ENCODE results near the gene SLC39A5.

Gene SLC39A5

DNA sequence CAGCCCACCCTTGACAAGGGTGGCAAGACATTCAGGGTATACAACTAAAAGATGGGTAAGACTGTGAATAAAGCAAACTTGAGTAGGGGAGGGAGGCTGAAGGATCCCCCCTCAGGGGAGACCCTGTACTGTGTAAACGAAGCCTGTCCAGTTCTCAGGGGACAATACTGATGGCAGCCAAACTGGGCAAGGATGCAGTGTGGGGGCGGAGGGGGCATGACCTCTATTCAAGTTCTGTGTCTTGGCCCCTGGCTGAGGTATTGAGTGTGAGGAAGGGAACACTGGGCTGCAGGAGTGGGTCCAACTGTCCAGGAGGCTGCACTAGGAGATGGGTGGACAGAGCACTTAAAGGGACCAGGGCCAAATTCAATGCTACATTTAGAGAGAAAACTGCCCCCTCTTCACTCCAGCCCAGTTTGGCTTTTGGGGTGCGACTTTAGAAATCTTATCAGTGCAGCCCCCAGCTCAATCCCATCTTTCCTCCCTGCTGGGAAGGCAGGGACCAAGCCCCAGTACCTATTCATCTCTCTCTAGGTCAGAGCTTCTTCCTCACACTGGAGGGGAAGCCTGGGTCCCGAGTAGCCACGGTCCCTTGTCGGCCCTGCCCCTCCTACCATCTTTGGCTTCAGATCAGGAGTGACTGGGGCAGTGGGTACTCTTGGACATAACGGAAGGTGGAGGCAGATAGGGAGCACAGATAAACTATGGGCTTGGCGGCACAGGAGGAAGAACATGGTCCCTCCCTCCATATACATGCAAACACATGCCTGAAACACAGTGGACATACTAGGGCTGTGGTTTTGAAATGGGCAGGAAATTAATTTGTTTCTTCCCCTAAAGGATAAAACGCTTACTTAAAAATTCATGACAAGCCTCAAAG lies 11.8 kb downstream of the SLC39A5 start:
- Histone ChIP-seq H3K9me3 (no peaks in the 10 kb centered on the region), H3K4me3 (no peak overlapping the region), H3K36me3 (replicated peaks) (peaks cover 69% of the 10 kb centered on the region), H3K4me1 (no peaks in the 10 kb centered on the region), H3K27me3 (ENCODE audit: low read depth) (no peaks in the 10 kb centered on the region)
- in situ Hi-C loops (cut with MboI; ENCODE audit: low sequenced_read_pairs): no loop called here
- DNase-seq (ENCODE audit: low spot score in 2 of 2): no peak

DNA sequence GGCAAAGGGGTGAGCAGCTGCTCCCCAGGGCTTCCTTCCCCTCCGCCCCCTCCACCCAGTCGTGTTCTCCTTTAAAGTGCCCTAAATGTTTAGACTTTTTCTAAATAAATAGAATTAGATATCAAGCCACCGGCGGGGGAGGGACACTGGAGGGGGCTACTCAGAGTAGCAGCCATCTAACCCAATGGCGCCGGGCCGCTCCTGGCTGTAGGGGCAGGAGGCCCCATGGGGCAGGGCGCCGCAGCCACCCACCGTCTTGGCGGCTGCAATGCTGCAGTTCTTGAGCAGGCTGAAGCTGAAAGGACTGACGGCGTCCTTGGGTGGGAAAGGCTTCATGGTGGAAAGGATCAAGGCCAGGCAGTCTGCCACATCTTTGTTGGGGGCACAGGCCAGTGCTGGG lies 13.1 kb downstream of the SLC39A5 start:
- Histone ChIP-seq H3K9me3 (no peaks in the 10 kb centered on the region), H3K27me3 (ENCODE audit: low read depth) (no peaks in the 10 kb centered on the region), H3K4me1 (no peaks in the 10 kb centered on the region), H3K4me3 (no peak overlapping the region), H3K36me3 (replicated peaks) (peaks cover 79% of the 10 kb centered on the region)
- in situ Hi-C loops (cut with MboI; ENCODE audit: low sequenced_read_pairs): no loop called here
- no peak for DNase-seq (ENCODE audit: low spot score in 2 of 2)

DNA sequence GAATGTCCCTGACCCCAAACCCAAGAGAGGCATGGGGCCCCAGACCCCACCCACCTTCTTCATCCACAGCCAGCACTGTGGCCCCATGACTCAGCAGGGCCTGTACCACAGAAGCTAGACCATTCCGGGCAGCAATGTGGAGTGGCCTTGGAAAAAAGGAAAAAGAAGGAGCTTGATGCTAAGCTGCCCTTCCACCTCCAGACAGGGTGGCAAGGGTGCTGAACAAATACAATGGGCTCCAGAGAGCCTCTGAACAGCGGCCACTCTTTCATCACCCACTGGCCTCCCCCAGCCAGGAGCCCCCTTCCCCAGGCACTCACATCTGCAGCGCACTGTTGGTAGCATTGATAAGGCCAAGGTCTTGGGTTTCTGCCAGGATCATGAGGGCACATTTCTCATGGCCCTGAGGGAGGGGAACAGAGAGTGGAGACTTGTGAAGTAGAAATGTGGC lies 13.9 kb downstream of the SLC39A5 start:
- H3K36me3 ChIP-seq (replicated peaks): peaks cover 86% of the 10 kb centered on the region
- in situ Hi-C loops (cut with MboI; ENCODE audit: low sequenced_read_pairs): no loop called here
- H3K4me3 ChIP-seq: no peak overlapping the region

DNA sequence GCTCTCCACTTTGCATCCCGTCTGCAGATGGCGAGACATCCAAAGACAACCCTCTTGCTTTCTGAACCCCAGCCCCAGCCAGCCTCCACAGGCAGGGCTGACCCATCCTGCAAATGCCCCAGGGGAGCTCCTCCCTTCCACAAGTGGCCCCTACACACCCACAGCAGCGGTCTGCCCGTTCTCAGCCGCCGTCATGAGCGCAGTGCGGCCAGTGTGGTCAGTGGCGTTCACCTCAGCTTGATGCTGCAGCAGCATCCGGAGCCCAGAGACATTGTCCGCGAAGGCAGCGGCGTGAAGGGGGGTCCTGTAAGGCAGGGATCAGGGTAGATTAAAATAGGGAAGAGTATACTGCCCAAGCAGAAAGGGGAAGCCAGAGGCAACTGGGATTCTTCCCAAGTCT lies 14.6 kb downstream of the SLC39A5 start:
- H3K4me1 ChIP-seq: no peaks in the 10 kb centered on the region
- peaks cover 86% of the 10 kb centered on the region for H3K36me3 ChIP-seq (replicated peaks)
- H3K27me3 ChIP-seq (ENCODE audit: low read depth): no peaks in the 10 kb centered on the region
- H3K9me3 ChIP-seq: no peaks in the 10 kb centered on the region
- in situ Hi-C loops (cut with MboI; ENCODE audit: low sequenced_read_pairs): no loop called here
- no peak overlapping the region for H3K4me3 ChIP-seq
- DNase-seq (ENCODE audit: low spot score in 2 of 2): no peak

More for the DNA sequence above, 13.9 kb downstream of the SLC39A5 start:
- Histone ChIP-seq H3K9me3 (no peaks in the 10 kb centered on the region), H3K4me1 (no peaks in the 10 kb centered on the region), H3K27me3 (ENCODE audit: low read depth) (no peaks in the 10 kb centered on the region)
- no peak for DNase-seq (ENCODE audit: low spot score in 2 of 2)

DNA sequence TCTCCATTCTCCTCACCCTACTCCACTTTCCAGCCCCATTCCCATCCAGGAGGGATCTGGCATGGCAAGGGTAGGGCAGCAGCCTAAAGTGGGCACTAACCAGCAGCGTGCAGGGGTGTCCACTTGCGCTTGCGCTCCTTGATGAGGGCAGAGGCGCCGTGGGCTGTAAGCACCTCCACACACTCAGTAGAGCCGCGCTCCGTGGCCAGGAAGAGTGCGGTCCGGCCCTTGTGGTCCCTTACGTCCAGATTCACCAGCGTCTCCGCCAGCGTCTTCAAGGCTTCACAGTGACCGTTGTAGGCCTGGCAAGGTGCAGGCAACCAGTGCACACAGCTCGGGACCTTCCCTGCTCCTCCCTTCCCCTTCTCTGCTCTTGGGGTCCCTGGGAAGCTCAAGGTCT lies 18.1 kb downstream of the SLC39A5 start:
- Histone ChIP-seq H3K36me3 (replicated peaks) (peaks cover 82% of the 10 kb centered on the region), H3K27me3 (ENCODE audit: low read depth) (no peaks in the 10 kb centered on the region), H3K4me3 (no peak overlapping the region), H3K4me1 (no peaks in the 10 kb centered on the region), H3K9me3 (no peaks in the 10 kb centered on the region)
- in situ Hi-C loops (cut with MboI; ENCODE audit: low sequenced_read_pairs): no loop called here
- no peak for DNase-seq (ENCODE audit: low spot score in 2 of 2)

DNA sequence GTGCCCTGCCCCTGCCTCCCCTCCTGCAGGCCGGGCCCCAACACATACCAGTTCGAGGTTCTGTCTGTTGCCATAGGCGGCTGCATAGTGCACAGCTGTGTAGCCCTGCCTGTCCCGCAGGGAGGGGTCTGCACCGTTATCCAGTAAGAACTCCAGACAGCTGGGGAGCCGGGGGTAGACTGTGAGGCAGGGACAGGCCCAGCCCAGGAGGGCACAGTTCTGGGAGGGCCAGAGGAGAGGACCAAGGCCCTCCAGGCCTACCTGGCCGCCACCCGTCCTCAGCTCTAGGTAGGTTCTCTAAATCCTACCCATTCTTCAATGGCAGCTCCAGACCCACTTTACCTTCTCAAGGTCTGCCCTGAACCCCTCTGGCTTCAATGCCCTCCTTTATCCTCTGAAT lies 18.9 kb downstream of the SLC39A5 start:
- H3K4me3 ChIP-seq: no peak overlapping the region
- in situ Hi-C loops (cut with MboI; ENCODE audit: low sequenced_read_pairs): no loop called here
- H3K27me3 ChIP-seq (ENCODE audit: low read depth): no peaks in the 10 kb centered on the region
- DNase-seq (ENCODE audit: low spot score in 2 of 2): no peak
- no peaks in the 10 kb centered on the region for H3K4me1 ChIP-seq
- H3K9me3 ChIP-seq: no peaks in the 10 kb centered on the region
- H3K36me3 ChIP-seq (replicated peaks): peaks cover 82% of the 10 kb centered on the region

DNA sequence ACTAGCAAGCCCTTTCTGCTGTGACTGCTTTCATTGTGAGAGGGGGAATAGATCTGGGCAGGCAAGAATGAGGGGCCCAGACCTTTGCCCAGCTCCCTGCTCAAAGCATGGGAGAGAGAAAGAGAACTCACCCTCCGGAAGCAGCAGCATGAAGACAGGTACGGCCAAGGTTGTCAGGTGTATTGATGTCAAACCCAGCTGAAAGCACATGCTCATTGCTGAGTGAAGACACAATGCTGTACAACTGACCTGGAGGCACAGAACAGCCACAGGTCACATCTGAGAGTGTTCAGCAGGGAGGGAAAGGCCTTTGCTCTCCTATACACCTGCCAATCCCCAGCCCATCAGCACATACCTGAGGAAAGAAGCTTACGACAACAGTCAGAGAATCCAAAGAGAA lies 22.8 kb downstream of the SLC39A5 start:
- no peaks in the 10 kb centered on the region for H3K27me3 ChIP-seq (ENCODE audit: low read depth)
- H3K4me3 ChIP-seq: no peak overlapping the region
- in situ Hi-C loops (cut with MboI; ENCODE audit: low sequenced_read_pairs): no loop called here
- H3K36me3 ChIP-seq (replicated peaks): peaks cover 83% of the 10 kb centered on the region
- peaks cover 7% of the 10 kb centered on the region for H3K4me1 ChIP-seq
- no peak for DNase-seq (ENCODE audit: low spot score in 2 of 2)
- H3K9me3 ChIP-seq: no peaks in the 10 kb centered on the region

DNA sequence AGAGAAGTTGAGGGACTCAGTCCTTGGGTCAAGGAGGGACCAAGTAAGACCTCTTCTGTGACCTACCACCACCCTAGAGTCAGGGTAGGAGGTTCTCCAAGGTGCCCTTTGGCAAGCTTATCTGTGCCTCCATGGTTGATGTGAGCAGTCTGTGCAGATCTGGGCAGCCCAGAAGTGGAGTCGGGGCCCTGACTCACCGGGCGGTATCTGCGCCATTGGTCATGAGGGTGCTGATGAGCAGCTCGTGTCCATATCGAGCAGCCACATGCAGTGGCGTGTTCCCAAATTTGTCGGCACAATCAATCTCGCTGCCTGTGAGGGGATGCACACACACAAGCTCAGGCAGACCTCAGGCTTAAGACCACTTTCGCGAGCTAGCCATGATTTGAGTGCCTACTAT lies 23.2 kb downstream of the SLC39A5 start:
- no peak for DNase-seq (ENCODE audit: low spot score in 2 of 2)
- no peaks in the 10 kb centered on the region for H3K27me3 ChIP-seq (ENCODE audit: low read depth)
- peaks cover 78% of the 10 kb centered on the region for H3K36me3 ChIP-seq (replicated peaks)
- in situ Hi-C loops (cut with MboI; ENCODE audit: low sequenced_read_pairs): no loop called here
- no peaks in the 10 kb centered on the region for H3K9me3 ChIP-seq
- peaks cover 7% of the 10 kb centered on the region for H3K4me1 ChIP-seq
- no peak overlapping the region for H3K4me3 ChIP-seq

DNA sequence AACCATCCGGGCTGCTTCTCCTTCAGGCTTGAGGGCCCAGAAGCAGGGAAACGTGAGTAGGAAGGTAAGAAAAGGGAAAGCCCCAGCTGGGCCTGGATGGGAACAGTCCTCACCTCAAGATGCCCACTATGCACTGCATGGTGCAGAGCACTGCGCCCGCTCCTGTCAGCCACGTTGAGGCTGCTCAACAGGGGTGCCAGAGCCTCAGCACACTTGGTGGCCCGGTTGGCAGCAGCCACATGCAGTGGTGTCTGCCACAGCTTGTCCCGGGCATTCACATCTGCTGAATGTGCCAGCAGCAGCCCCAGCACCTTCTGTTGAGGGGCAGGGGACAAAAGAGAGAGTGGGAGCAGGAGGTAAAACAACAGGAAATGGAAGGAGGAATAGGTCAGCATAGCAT lies 25.8 kb downstream of the SLC39A5 start:
- H3K27me3 ChIP-seq (ENCODE audit: low read depth): no peaks in the 10 kb centered on the region
- DNase-seq (ENCODE audit: low spot score in 2 of 2): no peak
- H3K36me3 ChIP-seq (replicated peaks): peaks cover 62% of the 10 kb centered on the region
- in situ Hi-C loops (cut with MboI; ENCODE audit: low sequenced_read_pairs): no loop called here
- peaks cover 13% of the 10 kb centered on the region for H3K4me1 ChIP-seq
- no peak overlapping the region for H3K4me3 ChIP-seq
- no peaks in the 10 kb centered on the region for H3K9me3 ChIP-seq

DNA sequence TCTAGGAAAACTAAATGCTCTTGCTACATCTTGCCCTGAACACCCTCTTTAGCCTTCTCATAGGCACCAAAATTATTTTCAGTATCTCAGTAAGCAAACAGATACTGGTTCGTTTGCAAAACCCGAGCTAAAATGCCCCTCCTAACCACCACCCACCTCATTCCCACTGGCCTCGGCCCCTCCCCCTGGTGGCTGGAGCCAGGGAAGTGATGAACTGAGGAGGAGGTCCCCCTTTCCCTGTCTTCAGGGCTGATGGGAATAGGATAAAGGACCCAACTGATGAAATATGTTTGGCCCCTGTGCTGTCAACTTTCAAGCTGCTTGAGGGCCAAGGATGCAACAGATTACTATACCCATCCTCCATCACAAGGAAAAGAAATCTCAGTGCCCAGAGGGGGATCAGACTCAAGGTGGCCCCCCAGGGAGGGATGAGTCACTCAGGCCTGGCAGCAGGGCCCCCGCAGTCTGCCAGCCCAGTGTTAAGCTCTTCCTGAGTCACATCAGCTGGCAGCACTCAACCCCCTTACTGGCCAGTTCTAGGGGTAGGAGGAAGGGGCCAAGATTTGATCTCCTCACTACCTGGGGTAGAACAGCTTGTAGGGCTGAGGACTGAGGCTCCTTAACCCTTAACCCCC lies 26.6 kb downstream of the SLC39A5 start:
- H3K4me3 ChIP-seq: peak overlapping the region; percentile 75
- H3K9me3 ChIP-seq: no peaks in the 10 kb centered on the region
- H3K27me3 ChIP-seq (ENCODE audit: low read depth): no peaks in the 10 kb centered on the region
- peaks cover 13% of the 10 kb centered on the region for H3K4me1 ChIP-seq
- in situ Hi-C loops (cut with MboI; ENCODE audit: low sequenced_read_pairs): no loop called here
- peaks cover 54% of the 10 kb centered on the region for H3K36me3 ChIP-seq (replicated peaks)
- DNase-seq (ENCODE audit: low spot score in 2 of 2): no peak

DNA sequence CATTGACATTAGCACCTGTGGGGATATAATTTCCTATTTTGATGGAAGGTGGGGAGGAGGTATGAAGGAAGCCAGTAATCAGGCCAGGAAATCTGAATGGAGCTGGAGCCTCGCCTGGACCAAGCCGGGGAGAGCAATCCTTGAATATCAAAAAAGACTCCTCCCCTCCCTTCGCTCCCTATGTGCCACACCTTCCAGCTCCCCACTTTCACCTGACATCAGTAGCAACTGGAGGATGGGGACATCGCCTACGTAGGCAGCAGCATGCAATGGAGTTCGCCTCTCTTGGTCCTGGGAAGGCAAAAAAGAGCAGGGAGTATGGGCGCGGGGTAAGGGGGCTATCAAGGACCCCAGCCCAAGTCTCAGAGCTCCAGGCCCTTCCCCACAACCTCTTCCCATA lies 27.2 kb downstream of the SLC39A5 start:
- no peaks in the 10 kb centered on the region for H3K9me3 ChIP-seq
- peak overlapping the region; percentile 75 for H3K4me3 ChIP-seq
- no peaks in the 10 kb centered on the region for H3K27me3 ChIP-seq (ENCODE audit: low read depth)
- in situ Hi-C loops (cut with MboI; ENCODE audit: low sequenced_read_pairs): no loop called here
- peaks cover 50% of the 10 kb centered on the region for H3K36me3 ChIP-seq (replicated peaks)
- DNase-seq (ENCODE audit: low spot score in 2 of 2): no peak
- peaks cover 13% of the 10 kb centered on the region for H3K4me1 ChIP-seq

DNA sequence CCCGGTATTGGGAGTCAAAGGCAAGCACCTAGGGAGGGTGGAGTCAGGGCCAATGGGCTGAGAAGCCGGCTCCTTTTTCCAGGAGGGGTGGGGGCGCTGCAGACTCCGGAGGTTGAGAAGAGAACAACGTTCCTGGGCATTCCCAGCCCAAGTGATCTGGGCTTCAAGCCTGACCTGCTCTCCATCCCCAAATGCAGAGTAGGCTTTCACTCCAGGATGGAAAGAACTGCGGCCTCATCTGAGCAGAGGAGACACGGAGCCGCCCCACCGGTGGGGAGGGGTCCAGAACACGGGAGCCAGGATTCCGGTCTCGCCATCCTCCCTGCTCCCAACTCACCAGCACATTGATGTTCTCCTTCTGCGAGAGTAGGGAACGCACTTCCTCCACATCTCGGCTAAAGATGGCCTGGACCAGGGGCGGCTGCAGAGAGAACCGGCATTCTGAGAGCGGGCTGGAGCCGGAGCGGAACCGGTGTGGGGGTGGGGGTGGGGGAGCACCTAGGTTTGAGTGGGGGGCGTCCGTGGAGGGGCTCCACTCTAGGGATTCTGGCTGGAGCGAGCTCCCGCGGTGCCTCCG lies 27.7 kb downstream of the SLC39A5 start:
- Histone ChIP-seq H3K36me3 (replicated peaks) (peaks cover 45% of the 10 kb centered on the region), H3K4me1 (peaks cover 13% of the 10 kb centered on the region), H3K4me3 (peak overlapping the region; percentile 75), H3K9me3 (no peaks in the 10 kb centered on the region), H3K27me3 (ENCODE audit: low read depth) (no peaks in the 10 kb centered on the region)
- in situ Hi-C loops (cut with MboI; ENCODE audit: low sequenced_read_pairs): no loop called here
- peak; percentile 63 to 84 for DNase-seq (ENCODE audit: low spot score in 2 of 2)

DNA sequence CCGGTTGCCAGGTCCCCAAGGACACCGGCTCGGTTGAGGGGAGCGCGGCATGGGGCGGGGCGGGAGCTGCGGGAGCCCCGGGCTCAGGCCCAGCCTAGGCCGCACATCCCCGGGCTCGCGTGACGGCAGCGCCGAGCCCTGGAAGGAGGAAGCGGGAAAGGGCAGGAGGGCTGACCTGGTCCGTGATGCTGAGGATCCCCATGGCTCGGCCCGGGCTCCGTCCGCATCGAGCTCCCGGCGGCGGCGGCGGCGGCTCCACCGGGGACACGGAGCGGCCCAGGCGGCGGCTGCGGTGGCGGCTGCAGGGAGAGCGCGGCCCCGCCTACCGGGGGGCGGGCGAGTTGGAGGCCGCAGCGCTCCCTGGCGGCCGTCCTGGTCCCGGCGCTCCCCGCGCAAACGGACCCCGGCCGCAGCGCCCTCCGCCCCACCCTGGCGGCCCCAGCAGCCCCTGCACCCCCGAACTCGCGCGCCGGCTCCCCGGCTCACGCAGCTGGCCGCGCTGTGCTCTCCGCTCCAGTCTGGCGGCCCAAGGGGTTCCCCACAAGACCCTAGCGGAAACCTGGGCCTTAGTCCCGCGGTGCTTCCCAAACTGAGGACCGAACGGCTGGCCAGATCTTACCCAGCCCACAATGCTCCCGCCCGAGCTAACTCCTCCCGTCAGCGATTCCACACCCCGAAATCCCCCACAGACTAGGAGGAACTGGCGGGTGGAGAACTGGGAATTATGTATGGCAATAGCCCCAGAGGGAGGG lies 28.4 kb downstream of the SLC39A5 start, which contains the start of gene ANKRD52:
Gene ANKRD52, minus strand, starts transcription at position 317 of the 752 bp plus-strand sequence. Its CDS starts 115 bp downstream, at position 202.
- in situ Hi-C loops (cut with MboI; ENCODE audit: low sequenced_read_pairs): no loop called here
- Histone ChIP-seq H3K36me3 (replicated peaks) (peaks cover 38% of the 10 kb centered on the region), H3K4me3 (peak within 1 kb of the TSS; percentile 75), H3K9me3 (no peaks in the 10 kb centered on the region), H3K27me3 (ENCODE audit: low read depth) (no peaks in the 10 kb centered on the region), H3K4me1 (peaks cover 13% of the 10 kb centered on the region)
- DNase-seq (ENCODE audit: low spot score in 2 of 2): peak; percentile 76 to 83
